Vagina (tissue), 2 donors: ENCODE data around the gene SERPINB5. TPM values are rescaled to one million over a fixed set of nuclear protein-coding genes. Genes with fewer than 3 reads are reported as not detected.

Experiments
- DNase-seq, 2 donors: peaks; one replicate each; pipeline ENCODE4 v3.0.0-alpha.2; 2017; ENCODE audit errors: extremely low spot score in 2 of 2
- H3K27ac ChIP-seq: fragments of 200-600 bp; sonication (generic); one replicate; pipeline ENCODE4 v1.5.1; 2019
- H3K27me3 ChIP-seq: fragments of 200-600 bp; sonication (generic); one replicate; pipeline ENCODE4 v1.5.1; 2019
- H3K36me3 ChIP-seq, 2 donors: fragments of 200-600 bp; sonication (generic); one replicate each; pipeline ENCODE4 v1.5.1; 2017 to 2019
- H3K4me1 ChIP-seq: fragments of 200-600 bp; sonication (generic); one replicate; pipeline ENCODE4 v1.5.1; 2019
- H3K4me3 ChIP-seq, 2 donors: fragments of 200-600 bp; sonication (generic); 1 replicate in 1 of 2; 2 replicates in 1 of 2; pipeline ENCODE4 v1.5.1; 2016 to 2019
- H3K9me3 ChIP-seq: fragments of 200-600 bp; sonication (generic); one replicate; pipeline ENCODE4 v1.5.1; 2019
- POLR2A ChIP-seq, 2 donors: fragments of 450-650 bp; IDR thresholded peaks; one replicate each; pipeline ENCODE4 v1.6.1; 2017; ENCODE audit warnings: antibody characterized with exemption in 2 of 2, mild to moderate bottlenecking in 2 of 2, moderate library complexity in 2 of 2
- POLR2AphosphoS5 ChIP-seq, 2 donors: sonication (generic); formaldehyde crosslinking; IDR thresholded peaks; one replicate each; pipeline ENCODE4 v1.9.0; 2017; ENCODE audit warnings: antibody characterized with exemption in 2 of 2, mild to moderate bottlenecking in 2 of 2, low read depth in 1 of 2; ENCODE audit not compliant: insufficient read depth in 1 of 2
- intact Hi-C: fragments of 100-400 bp; cut with DNase I; formaldehyde crosslinking; loops from one replicate; pipeline ENCODE4 v1.15.1; 2023
- total RNA-seq: library from RNA; depleted of rRNA; stranded (reverse); fragments of >200 nt; gene quantifications from one replicate; pipeline ENCODE4 v1.2.3, GENCODE V29; 2016
- TF ChIP-seq, protein P1 (sequence below), 3 experiments: fragments of 450-650 bp in 2 of 3; fragments of 200-600 bp in 1 of 3; sonication (generic) in 1 of 3; IDR thresholded peaks; one replicate each; pipeline ENCODE4 v1.5.1; 2017 to 2019; ENCODE audit warnings: antibody characterized with exemption in 3 of 3, mild to moderate bottlenecking in 2 of 3, moderate library complexity in 2 of 3

SERPINB5 gene, protein sequence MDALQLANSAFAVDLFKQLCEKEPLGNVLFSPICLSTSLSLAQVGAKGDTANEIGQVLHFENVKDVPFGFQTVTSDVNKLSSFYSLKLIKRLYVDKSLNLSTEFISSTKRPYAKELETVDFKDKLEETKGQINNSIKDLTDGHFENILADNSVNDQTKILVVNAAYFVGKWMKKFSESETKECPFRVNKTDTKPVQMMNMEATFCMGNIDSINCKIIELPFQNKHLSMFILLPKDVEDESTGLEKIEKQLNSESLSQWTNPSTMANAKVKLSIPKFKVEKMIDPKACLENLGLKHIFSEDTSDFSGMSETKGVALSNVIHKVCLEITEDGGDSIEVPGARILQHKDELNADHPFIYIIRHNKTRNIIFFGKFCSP
- 141 TPM for total RNA-seq

DNA sequence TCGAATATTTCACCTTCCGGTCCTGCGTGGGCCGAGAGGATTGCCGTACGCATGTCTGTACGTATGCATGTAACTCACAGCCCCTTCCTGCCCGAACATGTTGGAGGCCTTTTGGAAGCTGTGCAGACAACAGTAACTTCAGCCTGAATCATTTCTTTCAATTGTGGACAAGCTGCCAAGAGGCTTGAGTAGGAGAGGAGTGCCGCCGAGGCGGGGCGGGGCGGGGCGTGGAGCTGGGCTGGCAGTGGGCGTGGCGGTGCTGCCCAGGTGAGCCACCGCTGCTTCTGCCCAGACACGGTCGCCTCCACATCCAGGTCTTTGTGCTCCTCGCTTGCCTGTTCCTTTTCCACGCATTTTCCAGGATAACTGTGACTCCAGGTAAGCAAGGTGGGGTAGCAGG, at the start of gene SERPINB5:
SERPINB5 (plus strand) TSS at position 291 of the 400 bp plus-strand sequence. CDS start 7,471 bp downstream, outside the sequence.
- peak in 1 of 2 donors; percentile 94 for DNase-seq
- TF ChIP-seq POLR2AphosphoS5 (IDR thresholded peaks at IDR 0.05; ENCODE audit: insufficient read depth in 1 of 2, low read depth in 1 of 2), result peak in 1 of 2 donors; percentile 65
- TF ChIP-seq, protein P1, sequence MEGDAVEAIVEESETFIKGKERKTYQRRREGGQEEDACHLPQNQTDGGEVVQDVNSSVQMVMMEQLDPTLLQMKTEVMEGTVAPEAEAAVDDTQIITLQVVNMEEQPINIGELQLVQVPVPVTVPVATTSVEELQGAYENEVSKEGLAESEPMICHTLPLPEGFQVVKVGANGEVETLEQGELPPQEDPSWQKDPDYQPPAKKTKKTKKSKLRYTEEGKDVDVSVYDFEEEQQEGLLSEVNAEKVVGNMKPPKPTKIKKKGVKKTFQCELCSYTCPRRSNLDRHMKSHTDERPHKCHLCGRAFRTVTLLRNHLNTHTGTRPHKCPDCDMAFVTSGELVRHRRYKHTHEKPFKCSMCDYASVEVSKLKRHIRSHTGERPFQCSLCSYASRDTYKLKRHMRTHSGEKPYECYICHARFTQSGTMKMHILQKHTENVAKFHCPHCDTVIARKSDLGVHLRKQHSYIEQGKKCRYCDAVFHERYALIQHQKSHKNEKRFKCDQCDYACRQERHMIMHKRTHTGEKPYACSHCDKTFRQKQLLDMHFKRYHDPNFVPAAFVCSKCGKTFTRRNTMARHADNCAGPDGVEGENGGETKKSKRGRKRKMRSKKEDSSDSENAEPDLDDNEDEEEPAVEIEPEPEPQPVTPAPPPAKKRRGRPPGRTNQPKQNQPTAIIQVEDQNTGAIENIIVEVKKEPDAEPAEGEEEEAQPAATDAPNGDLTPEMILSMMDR (IDR thresholded peaks at IDR 0.05), result no peak
- peak in 1 of 2 donors; percentile 22 for TF ChIP-seq POLR2A (IDR thresholded peaks at IDR 0.05)
- no peaks in the 10 kb centered on the region for H3K9me3 ChIP-seq
- H3K36me3 ChIP-seq, result no peaks in the 10 kb centered on the region
- no peaks in the 10 kb centered on the region for H3K4me1 ChIP-seq
- H3K4me3 ChIP-seq, result peak within 1 kb of the TSS; percentile 10 to 42
- intact Hi-C loops, result no loop called here
- H3K27ac ChIP-seq, result peak within 1 kb of the TSS; percentile 51
- no peaks in the 10 kb centered on the region for H3K27me3 ChIP-seq

DNA sequence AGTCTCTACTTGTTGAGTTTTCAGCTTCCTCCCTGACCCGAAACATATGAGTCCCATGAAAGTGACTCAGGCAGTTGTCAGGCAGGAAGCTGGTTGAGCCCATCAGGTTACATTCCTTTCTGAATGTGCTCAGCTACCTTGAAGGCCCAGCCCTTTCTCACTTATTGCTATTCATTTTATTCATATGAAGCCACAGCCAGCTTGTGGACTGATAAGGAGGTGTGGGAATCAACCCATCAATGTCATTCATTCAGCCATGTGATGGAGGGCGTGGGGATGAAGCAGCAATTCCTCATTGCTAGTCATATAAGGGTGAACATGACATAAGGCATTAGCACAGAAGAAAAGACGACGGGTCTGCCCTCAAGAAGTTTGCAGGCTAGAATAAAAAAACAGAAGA, 49.2 kb upstream of the SERPINB5 start:
- no peaks in the 10 kb centered on the region for H3K36me3 ChIP-seq
- no peaks in the 10 kb centered on the region for H3K9me3 ChIP-seq
- no peaks in the 10 kb centered on the region for H3K27me3 ChIP-seq
- peaks cover 10% of the 10 kb centered on the region for H3K4me1 ChIP-seq
- no peak for DNase-seq
- H3K4me3 ChIP-seq, result no peak overlapping the region
- intact Hi-C loops, result no loop called here
- peak overlapping the region; percentile 32 for H3K27ac ChIP-seq
- TF ChIP-seq POLR2AphosphoS5 (IDR thresholded peaks at IDR 0.05; ENCODE audit: insufficient read depth in 1 of 2, low read depth in 1 of 2), result peak in 1 of 2 donors; percentile 64
- TF ChIP-seq, protein P1 (IDR thresholded peaks at IDR 0.05), result no peak
- TF ChIP-seq POLR2A (IDR thresholded peaks at IDR 0.05), result no peak

DNA sequence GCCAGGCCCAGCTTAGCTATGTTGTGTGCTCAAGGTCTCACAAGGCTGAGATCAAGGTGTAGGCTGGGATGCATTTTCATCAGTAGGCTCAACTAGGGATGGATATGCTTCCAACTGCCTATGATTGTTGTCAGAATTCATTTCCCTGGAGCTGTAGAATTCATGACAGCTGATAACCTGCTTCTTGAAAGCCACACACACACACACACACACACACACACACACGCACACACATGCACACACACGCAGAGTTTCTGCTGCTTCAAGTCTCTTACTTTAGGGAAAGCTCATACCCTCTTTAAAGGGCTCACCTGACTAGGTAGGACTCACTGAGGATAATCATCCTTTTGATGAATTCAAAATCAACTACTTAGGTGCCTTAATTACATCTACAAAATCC, 46.2 kb upstream of the SERPINB5 start:
- H3K36me3 ChIP-seq, result no peaks in the 10 kb centered on the region
- intact Hi-C loops, result loop anchor here (10.0 kb wide), 1 partner anchor 306 kb away; no protein-coding TSS in a partner anchor
- no peak for DNase-seq

DNA sequence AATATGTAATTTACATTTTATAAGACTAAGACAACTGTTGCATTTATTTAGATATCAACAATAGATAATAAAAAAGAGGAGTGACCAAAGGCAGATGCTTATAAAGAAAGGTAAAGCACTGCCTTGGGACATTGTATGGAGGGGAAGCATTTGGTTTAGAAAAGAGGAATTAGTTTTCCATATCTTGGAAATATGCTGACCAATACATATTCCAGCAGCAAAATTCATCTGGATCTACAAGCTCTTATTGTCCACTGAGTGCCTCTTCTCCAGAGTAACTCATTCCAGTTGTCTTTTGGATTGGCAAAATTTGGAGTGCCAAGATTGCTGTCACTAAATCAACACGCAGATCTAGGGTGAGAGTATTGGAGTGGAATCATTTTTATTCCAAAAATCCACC, 45.6 kb upstream of the SERPINB5 start:
- H3K9me3 ChIP-seq, result no peaks in the 10 kb centered on the region
- intact Hi-C loops, result loop anchor here (10.0 kb wide), 1 partner anchor 306 kb away; no protein-coding TSS in a partner anchor
- H3K4me3 ChIP-seq, result no peak overlapping the region
- H3K36me3 ChIP-seq, result no peaks in the 10 kb centered on the region
- TF ChIP-seq, protein P1 (IDR thresholded peaks at IDR 0.05), result no peak
- no peak for TF ChIP-seq POLR2AphosphoS5 (IDR thresholded peaks at IDR 0.05; ENCODE audit: insufficient read depth in 1 of 2, low read depth in 1 of 2)
- no peak for TF ChIP-seq POLR2A (IDR thresholded peaks at IDR 0.05)
- H3K4me1 ChIP-seq, result peaks cover 13% of the 10 kb centered on the region
- no peak overlapping the region for H3K27ac ChIP-seq
- H3K27me3 ChIP-seq, result no peaks in the 10 kb centered on the region
- DNase-seq, result no peak

More for the DNA sequence above, 46.2 kb upstream of the SERPINB5 start:
- H3K27me3 ChIP-seq, result no peaks in the 10 kb centered on the region
- no peak overlapping the region for H3K27ac ChIP-seq
- no peaks in the 10 kb centered on the region for H3K9me3 ChIP-seq
- TF ChIP-seq, protein P1 (IDR thresholded peaks at IDR 0.05), result no peak
- no peak for TF ChIP-seq POLR2A (IDR thresholded peaks at IDR 0.05)
- TF ChIP-seq POLR2AphosphoS5 (IDR thresholded peaks at IDR 0.05; ENCODE audit: insufficient read depth in 1 of 2, low read depth in 1 of 2), result no peak
- H3K4me3 ChIP-seq, result no peak overlapping the region
- peaks cover 13% of the 10 kb centered on the region for H3K4me1 ChIP-seq
